ENCODE data around the gene GRK5.

GRK5 gene

DNA sequence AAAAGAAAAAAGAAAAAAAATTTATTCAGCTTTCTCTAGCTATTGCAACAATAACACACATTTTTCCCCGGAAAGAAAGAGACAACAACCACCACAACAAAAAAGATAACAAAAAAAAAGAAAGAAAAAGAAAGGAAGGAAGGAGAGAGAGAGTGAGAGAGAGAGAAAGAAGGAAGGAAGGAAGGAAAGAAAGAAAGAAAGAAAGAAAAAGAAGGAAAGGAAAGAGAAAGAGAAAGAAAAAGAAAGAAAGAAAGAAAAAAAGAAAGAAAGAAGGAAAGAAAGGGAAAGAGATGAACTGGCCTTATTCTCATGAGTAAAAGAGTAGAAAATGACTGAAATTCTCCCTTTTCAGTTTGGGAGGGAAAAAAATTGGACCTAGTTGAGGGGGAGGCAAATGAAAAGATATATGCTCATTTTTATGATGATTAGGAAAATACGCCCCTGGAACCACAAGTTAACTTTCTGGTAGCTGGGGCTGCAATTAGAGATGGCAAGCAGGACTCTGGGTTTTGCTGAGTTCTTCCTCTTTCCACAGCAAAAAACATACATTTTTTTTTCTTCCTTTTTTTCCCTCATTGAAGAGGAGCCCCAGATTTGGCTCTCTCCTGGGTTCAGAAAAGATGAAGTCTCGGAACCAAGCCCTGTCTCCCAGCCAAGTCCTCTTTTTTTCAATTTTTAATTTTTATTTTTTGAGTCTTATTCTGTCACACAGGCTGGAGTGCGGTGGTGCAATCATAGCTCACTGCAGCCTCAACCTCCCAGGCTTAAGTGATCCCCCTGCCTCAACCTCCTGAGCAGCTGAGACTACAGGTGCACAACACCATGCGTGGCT, 16.2 kb upstream of the GRK5 start:
- no peak overlapping the region for H3K4me2 ChIP-seq (ENCODE audit: low read length)
- H3K9me3 ChIP-seq (ENCODE audit: control insufficient read depth, insufficient read depth, low read length) = no peaks in the 10 kb centered on the region
- H3F3A ChIP-seq (ENCODE audit: control insufficient read depth, insufficient read depth) = 0 out of 2 replicates have a peak, but pooled peaks cover 3% of the 10 kb centered on the region
- H3K9me2 ChIP-seq (replicated peaks; ENCODE audit: control insufficient read depth, low read length) = no peaks in the 10 kb centered on the region
- 0 out of 2 replicates have a peak, but pooled peaks cover 5% of the 10 kb centered on the region for H3K4me1 ChIP-seq (ENCODE audit: control insufficient read depth, low read length)
- H3K36me3 ChIP-seq (ENCODE audit: control insufficient read depth, low read length) = no peaks in the 10 kb centered on the region
- H3K27ac ChIP-seq (ENCODE audit: low read depth, low read length) = no peak overlapping the region
- no peaks in the 10 kb centered on the region for H4K20me1 ChIP-seq (ENCODE audit: control insufficient read depth, insufficient read depth, low read depth, low read length)
- no peak overlapping the region for H3K4me3 ChIP-seq (ENCODE audit: low read length)
- no peaks in the 10 kb centered on the region for H3K79me2 ChIP-seq (ENCODE audit: control insufficient read depth, low read length)
- H3K27me3 ChIP-seq (ENCODE audit: control insufficient read depth, low read length) = no peaks in the 10 kb centered on the region; the same call in 1 of the 2 replicates
- no peak for TF ChIP-seq EZH2phosphoT487 (IDR thresholded peaks at IDR 0.05; ENCODE audit: borderline replicate concordance, low read length)
- no peak for TF ChIP-seq CTCF (IDR thresholded peaks at IDR 0.05; ENCODE audit: low read depth, low read length, poor library complexity, severe bottlenecking)

DNA sequence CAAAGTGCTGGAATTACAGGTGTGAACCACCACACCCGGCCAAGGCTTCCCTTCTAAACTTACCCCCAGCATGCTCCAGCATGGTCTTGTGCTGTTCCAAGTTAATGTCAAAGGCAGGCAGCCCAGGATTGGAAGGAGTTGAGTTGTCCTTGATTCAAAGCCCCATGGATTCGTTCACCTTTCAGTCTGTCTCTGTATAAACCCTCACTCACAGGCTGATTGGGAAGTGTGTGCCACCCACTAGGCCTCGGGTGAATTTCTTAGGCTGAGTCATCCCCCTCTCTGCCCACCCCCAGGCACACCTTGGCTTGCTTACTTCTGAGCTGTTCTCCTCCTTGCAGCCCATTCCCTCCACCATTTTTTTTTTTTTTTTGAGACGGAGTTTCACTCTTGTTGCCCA, 15.5 kb upstream of the GRK5 start:
- Histone ChIP-seq H3K4me1 (ENCODE audit: control insufficient read depth, low read length) (0 out of 2 replicates have a peak, but pooled peaks cover 5% of the 10 kb centered on the region), H4K20me1 (ENCODE audit: control insufficient read depth, insufficient read depth, low read depth, low read length) (no peaks in the 10 kb centered on the region), H3K36me3 (ENCODE audit: control insufficient read depth, low read length) (no peaks in the 10 kb centered on the region), H3K27ac (ENCODE audit: low read depth, low read length) (no peak overlapping the region), H3K79me2 (ENCODE audit: control insufficient read depth, low read length) (no peaks in the 10 kb centered on the region), H3K9me2 (replicated peaks; ENCODE audit: control insufficient read depth, low read length) (no peaks in the 10 kb centered on the region), H3K4me3 (ENCODE audit: low read length) (no peak overlapping the region), H3K4me2 (ENCODE audit: low read length) (no peak overlapping the region), H3K9me3 (ENCODE audit: control insufficient read depth, insufficient read depth, low read length) (no peaks in the 10 kb centered on the region), H3K27me3 (ENCODE audit: control insufficient read depth, low read length) (no peaks in the 10 kb centered on the region; the same call in 1 of the 2 replicates), H3F3A (ENCODE audit: control insufficient read depth, insufficient read depth) (0 out of 2 replicates have a peak, but pooled peaks cover 3% of the 10 kb centered on the region)
- TF ChIP-seq CTCF (IDR thresholded peaks at IDR 0.05; ENCODE audit: low read depth, low read length, poor library complexity, severe bottlenecking) (no peak), EZH2phosphoT487 (IDR thresholded peaks at IDR 0.05; ENCODE audit: borderline replicate concordance, low read length) (no peak)

DNA sequence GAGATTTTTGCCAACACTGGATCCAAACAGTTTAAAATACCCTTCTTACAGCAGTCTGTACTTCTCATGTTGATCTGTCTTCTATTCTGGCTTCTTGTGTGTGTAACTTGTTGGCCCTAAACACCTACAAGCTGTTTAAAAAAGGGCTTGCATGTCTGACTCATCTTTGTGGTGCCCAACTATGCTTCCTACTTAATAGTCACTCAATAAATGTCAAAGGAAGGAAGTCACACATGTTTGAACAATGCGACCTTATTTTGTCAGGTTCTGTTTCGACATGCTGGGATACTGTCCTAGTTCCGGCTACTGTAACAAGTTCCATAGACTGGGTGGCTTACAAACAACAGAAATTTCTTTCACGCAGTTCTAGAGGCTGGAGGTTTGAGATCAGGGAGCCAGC, 9.4 kb upstream of the GRK5 start:
- no peaks in the 10 kb centered on the region for H3K79me2 ChIP-seq (ENCODE audit: control insufficient read depth, low read length)
- peaks cover 14% of the 10 kb centered on the region; the same call in 1 of the 2 replicates for H3K27me3 ChIP-seq (ENCODE audit: control insufficient read depth, low read length)
- H3K27ac ChIP-seq (ENCODE audit: low read depth, low read length) = no peak overlapping the region
- H3K4me2 ChIP-seq (ENCODE audit: low read length) = no peak overlapping the region
- no peaks in the 10 kb centered on the region for H3K9me3 ChIP-seq (ENCODE audit: control insufficient read depth, insufficient read depth, low read length)
- H3K4me1 ChIP-seq (ENCODE audit: control insufficient read depth, low read length) = no peaks in the 10 kb centered on the region
- TF ChIP-seq CTCF (IDR thresholded peaks at IDR 0.05; ENCODE audit: low read depth, low read length, poor library complexity, severe bottlenecking) (no peak), EZH2phosphoT487 (IDR thresholded peaks at IDR 0.05; ENCODE audit: borderline replicate concordance, low read length) (no peak)
- H4K20me1 ChIP-seq (ENCODE audit: control insufficient read depth, insufficient read depth, low read depth, low read length) = no peaks in the 10 kb centered on the region
- no peaks in the 10 kb centered on the region for H3K36me3 ChIP-seq (ENCODE audit: control insufficient read depth, low read length)
- H3K9me2 ChIP-seq (replicated peaks; ENCODE audit: control insufficient read depth, low read length) = no peaks in the 10 kb centered on the region
- H3F3A ChIP-seq (ENCODE audit: control insufficient read depth, insufficient read depth) = no peaks in the 10 kb centered on the region
- no peak overlapping the region for H3K4me3 ChIP-seq (ENCODE audit: low read length)
